Omental fat pad (tissue), 4 donors: ENCODE results near the gene LIMA1. TPM values are rescaled to one million over a fixed set of nuclear protein-coding genes. Genes with fewer than 3 reads are reported as not detected.
"Not testable (repeated sequence)": the region's sequence is repeated elsewhere in the genome, so short reads cannot be mapped to it uniquely, and the experiment has no call there.

ENCODE experiments used
- ATAC-seq: fragments of 150-250 bp; one replicate; pipeline ENCODE4 v1.9.1; 2016; ENCODE audit warnings: mild to moderate bottlenecking, moderate library complexity; ENCODE audit not compliant: low FRiP score
- DNase-seq: peaks from one replicate; pipeline ENCODE4 v3.0.0-alpha.2; 2019; ENCODE audit warnings: low spot score
- total RNA-seq, 4 donors: library from RNA; depleted of rRNA; stranded (reverse); fragments of >200 nt; gene quantifications; one replicate each; pipeline ENCODE4 v1.1.0, GENCODE V29; 2016
- TF ChIP-seq, protein P1 (sequence below), 3 donors: fragments of 450-650 bp; IDR thresholded peaks; one replicate each; pipeline ENCODE4 v1.5.1; 2016 to 2017; ENCODE audit warnings: antibody characterized with exemption in 3 of 3, mild to moderate bottlenecking in 3 of 3, moderate library complexity in 2 of 3

LIMA1 gene
- total RNA-seq, 4 donors from 2014 or later: 129 to 319 (median 176) TPM

DNA sequence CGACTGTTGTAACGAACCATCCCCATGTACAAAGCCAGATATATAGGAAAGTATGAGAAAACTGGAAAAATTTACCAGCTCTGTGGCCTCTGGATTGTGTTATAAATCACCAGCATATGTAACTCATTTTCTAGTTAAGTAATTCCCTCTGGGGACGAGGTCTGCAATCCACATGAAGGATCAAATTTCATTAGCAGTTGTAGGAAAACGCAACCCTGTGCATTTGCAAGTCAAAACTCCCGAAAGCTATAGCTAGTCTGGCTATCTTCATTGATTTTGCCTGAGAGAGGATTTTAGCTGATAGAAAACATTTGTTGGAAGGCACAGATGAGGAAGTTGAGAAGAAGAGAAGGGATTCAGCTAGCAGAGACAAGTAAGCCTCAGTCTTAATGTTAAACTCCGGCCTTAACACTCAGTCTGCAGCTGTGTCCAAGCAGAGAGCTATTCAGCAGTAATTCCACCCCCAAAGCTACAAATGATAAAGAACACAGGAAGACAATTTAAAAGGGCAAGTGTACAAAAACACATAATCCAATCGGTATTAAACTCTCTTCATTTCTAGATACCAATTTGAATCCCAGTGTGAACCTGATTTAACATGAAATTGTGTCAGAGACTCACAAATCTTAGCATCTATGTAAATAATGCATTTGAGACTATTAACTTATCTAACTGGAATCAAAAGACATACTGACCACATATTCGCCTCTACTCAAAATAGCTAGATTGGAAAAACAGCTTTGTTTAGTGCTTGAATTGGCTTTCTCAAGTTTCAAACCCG is 61.9 kb downstream of the LIMA1 start:
- TF ChIP-seq, protein P1, sequence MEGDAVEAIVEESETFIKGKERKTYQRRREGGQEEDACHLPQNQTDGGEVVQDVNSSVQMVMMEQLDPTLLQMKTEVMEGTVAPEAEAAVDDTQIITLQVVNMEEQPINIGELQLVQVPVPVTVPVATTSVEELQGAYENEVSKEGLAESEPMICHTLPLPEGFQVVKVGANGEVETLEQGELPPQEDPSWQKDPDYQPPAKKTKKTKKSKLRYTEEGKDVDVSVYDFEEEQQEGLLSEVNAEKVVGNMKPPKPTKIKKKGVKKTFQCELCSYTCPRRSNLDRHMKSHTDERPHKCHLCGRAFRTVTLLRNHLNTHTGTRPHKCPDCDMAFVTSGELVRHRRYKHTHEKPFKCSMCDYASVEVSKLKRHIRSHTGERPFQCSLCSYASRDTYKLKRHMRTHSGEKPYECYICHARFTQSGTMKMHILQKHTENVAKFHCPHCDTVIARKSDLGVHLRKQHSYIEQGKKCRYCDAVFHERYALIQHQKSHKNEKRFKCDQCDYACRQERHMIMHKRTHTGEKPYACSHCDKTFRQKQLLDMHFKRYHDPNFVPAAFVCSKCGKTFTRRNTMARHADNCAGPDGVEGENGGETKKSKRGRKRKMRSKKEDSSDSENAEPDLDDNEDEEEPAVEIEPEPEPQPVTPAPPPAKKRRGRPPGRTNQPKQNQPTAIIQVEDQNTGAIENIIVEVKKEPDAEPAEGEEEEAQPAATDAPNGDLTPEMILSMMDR (IDR thresholded peaks at IDR 0.05): no peak
- DNase-seq: no peak
- peak; percentile 62 for ATAC-seq

DNA sequence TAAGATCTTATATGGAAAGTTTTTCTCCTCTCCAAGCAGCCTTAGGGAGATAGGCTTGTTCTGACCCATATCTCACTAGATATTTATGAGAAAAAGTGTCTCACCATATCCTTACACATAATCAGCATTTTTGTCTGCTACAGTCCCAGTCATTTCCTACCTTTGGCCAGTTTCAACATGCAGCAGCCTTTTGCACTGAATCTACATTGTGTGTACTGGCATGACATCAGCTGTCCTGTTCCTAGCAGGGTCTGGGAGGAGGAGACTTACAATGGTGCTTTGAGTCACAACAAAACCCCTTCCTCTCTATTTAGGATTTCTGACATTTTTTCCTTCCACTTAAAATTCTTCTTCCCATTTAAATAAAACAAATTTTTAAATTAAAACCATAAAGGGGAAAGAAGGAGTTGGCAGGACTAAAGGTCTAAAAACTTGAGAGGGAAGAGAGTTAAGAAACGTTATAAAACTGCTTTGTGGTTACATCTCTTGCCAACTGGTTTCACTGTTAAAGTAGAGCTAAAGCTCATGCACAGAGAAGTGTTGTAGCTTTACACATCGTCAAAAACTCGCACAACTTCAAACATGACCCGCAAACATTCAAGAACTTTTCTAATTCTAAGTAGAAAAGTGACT is 62.8 kb downstream of the LIMA1 start:
- DNase-seq (no peak), ATAC-seq (peak; percentile 57)
- TF ChIP-seq, protein P1 (IDR thresholded peaks at IDR 0.05): no peak

DNA sequence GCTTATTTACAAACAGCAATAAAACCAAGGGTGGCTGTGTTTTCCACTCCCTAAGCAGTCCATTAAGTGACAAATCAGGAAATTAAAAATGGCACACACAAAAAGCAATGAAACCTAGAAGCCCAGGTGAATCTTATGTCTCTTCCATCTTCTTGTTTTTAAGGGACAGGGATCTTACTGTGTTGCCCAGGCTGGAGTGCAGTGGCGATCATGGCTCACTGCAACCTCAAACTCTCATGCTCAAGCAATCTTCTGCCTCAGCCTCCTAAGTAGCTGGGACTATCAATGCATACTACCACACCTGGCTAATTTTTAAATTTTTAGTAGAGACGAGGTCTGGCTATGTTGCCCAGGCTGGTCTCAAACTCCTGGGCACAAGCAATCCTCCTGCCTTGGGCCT is 63.8 kb downstream of the LIMA1 start:
- ATAC-seq: no peak
- no peak for DNase-seq
- TF ChIP-seq, protein P1 (IDR thresholded peaks at IDR 0.05): no peak

DNA sequence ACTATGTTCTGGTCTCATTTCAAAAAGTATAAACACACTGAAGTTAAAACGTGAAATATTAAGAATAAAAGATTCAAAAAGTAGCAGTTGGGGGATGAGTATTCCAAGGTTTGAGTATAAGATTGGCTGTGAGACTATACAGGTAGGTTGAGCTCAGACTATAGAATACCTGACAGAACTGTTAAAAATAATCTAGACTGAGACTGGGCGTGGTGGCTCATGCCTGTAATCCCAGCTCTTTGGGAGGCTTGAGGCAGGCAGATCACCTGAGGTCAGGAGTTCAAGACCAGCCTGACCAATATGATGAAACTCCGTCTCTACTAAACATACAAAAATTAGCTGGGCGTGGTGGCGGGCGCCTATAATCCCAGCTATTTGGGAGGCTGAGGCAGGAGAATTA is 64.3 kb downstream of the LIMA1 start:
- DNase-seq, ATAC-seq: not testable (repeated sequence)

DNA sequence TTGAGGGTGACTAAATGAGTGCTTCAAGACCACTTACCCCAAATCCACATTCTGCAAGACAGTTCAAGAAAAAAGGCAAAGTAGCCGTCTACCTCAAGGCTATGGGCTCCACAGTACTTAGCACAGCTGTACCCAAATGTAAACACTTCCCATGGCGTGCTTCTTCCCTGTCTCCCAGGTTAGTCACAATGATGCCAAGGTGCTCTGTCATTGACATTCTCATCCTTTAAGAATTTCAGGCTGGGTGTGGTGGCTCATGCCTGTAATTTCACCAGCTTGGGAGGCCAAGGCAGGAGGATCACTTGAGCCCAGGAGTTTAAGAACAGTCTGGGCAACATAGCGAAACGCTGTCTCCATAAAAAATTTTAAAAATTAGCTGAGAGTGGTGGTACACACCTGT is 64.9 kb downstream of the LIMA1 start:
- TF ChIP-seq, protein P1 (IDR thresholded peaks at IDR 0.05): no peak
- no peak for ATAC-seq
- DNase-seq: no peak

DNA sequence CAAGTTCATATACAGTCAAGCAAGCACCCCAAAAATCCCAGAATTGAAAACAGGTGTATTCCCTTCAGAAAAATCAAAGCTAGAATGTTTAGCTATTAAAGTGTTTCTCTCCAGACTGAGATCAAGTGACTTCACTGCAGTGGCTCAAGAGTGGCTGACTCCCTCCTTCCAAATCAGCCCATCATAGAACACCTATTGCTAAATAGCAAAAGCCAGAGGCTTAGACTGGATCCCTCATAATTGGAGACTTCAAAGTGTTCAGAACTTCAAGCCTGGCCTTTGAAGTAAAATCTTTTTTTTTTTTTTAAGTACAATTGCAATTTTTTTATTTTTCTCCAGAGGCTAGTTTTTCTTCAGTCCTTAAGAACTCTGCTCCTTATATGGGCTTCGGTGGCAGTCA is 66.1 kb downstream of the LIMA1 start:
- ATAC-seq: no peak
- TF ChIP-seq, protein P1 (IDR thresholded peaks at IDR 0.05): no peak
- DNase-seq: no peak

DNA sequence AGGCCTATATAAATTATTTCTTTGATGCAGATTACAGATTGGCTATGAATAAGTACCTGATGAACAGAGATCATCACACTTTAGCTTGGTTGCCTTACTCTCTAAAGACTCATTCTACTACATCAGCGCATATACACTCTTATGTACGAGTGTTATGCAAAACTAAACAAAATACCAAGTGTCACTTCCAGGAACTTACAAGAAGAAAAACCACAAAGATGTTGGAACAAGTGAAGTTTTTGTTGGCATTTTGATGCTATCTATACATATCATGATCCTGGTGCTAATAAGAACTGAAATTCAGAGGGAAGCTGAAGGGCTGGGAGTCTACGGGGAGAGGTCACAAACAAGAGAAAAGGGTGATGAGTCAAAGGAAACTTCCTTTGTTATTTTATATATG is 68.3 kb downstream of the LIMA1 start:
- ATAC-seq: no peak
- TF ChIP-seq, protein P1 (IDR thresholded peaks at IDR 0.05): no peak
- no peak for DNase-seq
